ENCODE measurements around the gene LAYN. TPM values are rescaled to one million over a fixed set of nuclear protein-coding genes. Genes with fewer than 3 reads are reported as not detected.

LAYN gene
- total and polyA plus RNA-seq, 2 of the 13 experiments (the other 11 are each of a cell fraction or from before 2014, with no cell fraction given): 0.17 TPM; not detected in 1

- TF ChIP-seq NR2F6 (IDR thresholded peaks at IDR 0.05) (peak; percentile 54), NR2F6 (CRISPR knock-in tag; IDR thresholded peaks at IDR 0.05) (peak; percentile 87), RBM22 (optimal IDR thresholded peaks at IDR 0.05; ENCODE audit: low read length) (no peak), UBTF (CRISPR knock-in tag; IDR thresholded peaks at IDR 0.05) (no peak), ZNF562 (CRISPR knock-in tag; IDR thresholded peaks at IDR 0.05; ENCODE audit: borderline replicate concordance) (no peak), PITX1 (CRISPR knock-in tag; IDR thresholded peaks at IDR 0.05) (peak; percentile 78), ESRRA (CRISPR knock-in tag; IDR thresholded peaks at IDR 0.05; ENCODE audit: low read depth) (0 out of 2 replicates have a peak, but pooled peaks have one; percentile 21), ZNF550 (CRISPR knock-in tag; IDR thresholded peaks at IDR 0.05; ENCODE audit: borderline replicate concordance) (no peak), RXRB (CRISPR knock-in tag; IDR thresholded peaks at IDR 0.05; ENCODE audit: borderline replicate concordance) (0 out of 2 replicates have a peak, but pooled peaks have one; percentile 53), ZNF674 (CRISPR knock-in tag; IDR thresholded peaks at IDR 0.05; ENCODE audit: low read depth) (no peak), ZFP37 (CRISPR knock-in tag; IDR thresholded peaks at IDR 0.05; ENCODE audit: borderline replicate concordance) (no peak), GATAD2A (CRISPR knock-in tag; IDR thresholded peaks at IDR 0.05) (peak; percentile 42; the same call in 1 of the 2 replicates), SALL1 (CRISPR knock-in tag; IDR thresholded peaks at IDR 0.05) (peak; percentile 44), SAP130 (CRISPR knock-in tag; IDR thresholded peaks at IDR 0.05; ENCODE audit: low read depth) (peak; percentile 67), ZNF280D (CRISPR knock-in tag; IDR thresholded peaks at IDR 0.05) (no peak), ELF3 (CRISPR knock-in tag; IDR thresholded peaks at IDR 0.05) (no peak), ELF4 (CRISPR knock-in tag; IDR thresholded peaks at IDR 0.05; ENCODE audit: borderline replicate concordance) (no peak), DDIT3 (CRISPR knock-in tag; IDR thresholded peaks at IDR 0.05) (no peak), FOXO1 (CRISPR knock-in tag; IDR thresholded peaks at IDR 0.05) (peak; percentile 18; the same call in 1 of the 2 replicates), THRA (CRISPR knock-in tag; IDR thresholded peaks at IDR 0.05; ENCODE audit: borderline replicate concordance) (no peak)
Observed at GRCh38 chr11:111562692-111563389, 22.3 kb downstream of the LAYN start (continued).
